T-helper 17 cell (primary cell): ENCODE data around the gene MACROD2. TPM values are rescaled to one million over a fixed set of nuclear protein-coding genes. Genes with fewer than 3 reads are reported as not detected.

Experiments
- ATAC-seq: fragments of 150-1000 bp; cut with Tn5 transposase; 2 replicates; pipeline ENCODE4 v1.10.0; 2021; ENCODE audit warnings: mild to moderate bottlenecking, moderate library complexity
- DNase-seq, 3 donors: peaks; one replicate each; pipeline versions ENCODE4 v3.0.0 to v3.0.0-alpha.2; 2020 to 2021
- H3K9me3 ChIP-seq: one replicate; pipeline ENCODE4 v1.7.0; 2013; ENCODE audit warnings: low read length, mild to moderate bottlenecking; ENCODE audit not compliant: control insufficient read depth, poor library complexity, severe bottlenecking
- H3K27ac Mint-ChIP-seq: one replicate; pipeline ENCODE4 v1.8.0; 2022; ENCODE audit warnings: mild to moderate bottlenecking, moderate library complexity, mixed read lengths
- H3K27me3 Mint-ChIP-seq: one replicate; pipeline ENCODE4 v1.8.0; 2022; ENCODE audit warnings: mixed read lengths
- H3K36me3 Mint-ChIP-seq: one replicate; pipeline ENCODE4 v1.8.0; 2022; ENCODE audit warnings: low read depth, mixed read lengths
- H3K4me1 Mint-ChIP-seq: one replicate; pipeline ENCODE4 v1.8.0; 2022; ENCODE audit warnings: mild to moderate bottlenecking, mixed read lengths
- H3K4me3 Mint-ChIP-seq: one replicate; pipeline ENCODE4 v1.8.0; 2022; ENCODE audit warnings: mild to moderate bottlenecking, moderate library complexity, mixed read lengths
- total RNA-seq, 4 donors: library from RNA in 2 of 4; stranded (reverse) in 2 of 4; gene quantifications; one replicate each; pipeline ENCODE4 v1.2.3 and lab custom pipeline; 2022 to 2026

Gene MACROD2
- total RNA-seq, 2 donors from 2014 or later: 0.85 TPM; not detected in 1

- Mint-ChIP-seq H3K36me3 (no peaks in the 10 kb centered on the region), H3K27me3 (no peaks in the 10 kb centered on the region), H3K4me3 (no peak overlapping the region), H3K4me1 (no peaks in the 10 kb centered on the region), H3K27ac (no peak overlapping the region)
- ATAC-seq: no peak
- no peaks in the 10 kb centered on the region for H3K9me3 ChIP-seq
- no peak for DNase-seq
Measured at GRCh38 chr20:15930311-15931305, 1935.3 kb downstream of the MACROD2 start.

- no peaks in the 10 kb centered on the region for H3K27me3 Mint-ChIP-seq
- DNase-seq (no peak), ATAC-seq (no peak)
- no peaks in the 10 kb centered on the region for H3K4me1 Mint-ChIP-seq
- no peaks in the 10 kb centered on the region for H3K9me3 ChIP-seq
- no peaks in the 10 kb centered on the region for H3K36me3 Mint-ChIP-seq
- H3K27ac Mint-ChIP-seq: no peak overlapping the region
- no peak overlapping the region for H3K4me3 Mint-ChIP-seq
Measured at GRCh38 chr20:15931897-15932296, 1936.6 kb downstream of the MACROD2 start.

- DNase-seq (no peak), ATAC-seq (peak; percentile 25)
- H3K9me3 ChIP-seq: no peaks in the 10 kb centered on the region
- no peak overlapping the region for H3K27ac Mint-ChIP-seq
- H3K4me3 Mint-ChIP-seq: no peak overlapping the region
- no peaks in the 10 kb centered on the region for H3K36me3 Mint-ChIP-seq
- H3K4me1 Mint-ChIP-seq: no peaks in the 10 kb centered on the region
- no peaks in the 10 kb centered on the region for H3K27me3 Mint-ChIP-seq
Measured at GRCh38 chr20:15937179-15937578, 1941.9 kb downstream of the MACROD2 start.

- Mint-ChIP-seq H3K27me3 (no peaks in the 10 kb centered on the region), H3K4me3 (no peak overlapping the region), H3K27ac (no peak overlapping the region), H3K4me1 (no peaks in the 10 kb centered on the region), H3K36me3 (no peaks in the 10 kb centered on the region)
- H3K9me3 ChIP-seq: no peaks in the 10 kb centered on the region
- ATAC-seq: no peak
- DNase-seq: no peak
Measured at GRCh38 chr20:15938847-15939246, 1943.5 kb downstream of the MACROD2 start.

GRCh38 chr20:15940127-15940526 lies 1944.8 kb downstream of the MACROD2 start:
- no peaks in the 10 kb centered on the region for H3K36me3 Mint-ChIP-seq
- no peaks in the 10 kb centered on the region for H3K9me3 ChIP-seq
- DNase-seq (no peak), ATAC-seq (no peak)
- no peaks in the 10 kb centered on the region for H3K27me3 Mint-ChIP-seq
- no peaks in the 10 kb centered on the region for H3K4me1 Mint-ChIP-seq
- H3K4me3 Mint-ChIP-seq: no peak overlapping the region
- no peak overlapping the region for H3K27ac Mint-ChIP-seq

- no peak for DNase-seq
- no peaks in the 10 kb centered on the region for H3K9me3 ChIP-seq
- H3K4me1 Mint-ChIP-seq: no peaks in the 10 kb centered on the region
- no peaks in the 10 kb centered on the region for H3K27me3 Mint-ChIP-seq
- no peak overlapping the region for H3K27ac Mint-ChIP-seq
- H3K36me3 Mint-ChIP-seq: no peaks in the 10 kb centered on the region
- no peak overlapping the region for H3K4me3 Mint-ChIP-seq
- ATAC-seq: no peak
Measured at GRCh38 chr20:15942130-15942529, 1946.8 kb downstream of the MACROD2 start.

GRCh38 chr20:15945289-15945688 lies 1950.0 kb downstream of the MACROD2 start:
- H3K27me3 Mint-ChIP-seq: no peaks in the 10 kb centered on the region
- no peaks in the 10 kb centered on the region for H3K4me1 Mint-ChIP-seq
- no peaks in the 10 kb centered on the region for H3K36me3 Mint-ChIP-seq
- DNase-seq: no peak
- H3K27ac Mint-ChIP-seq: no peak overlapping the region
- H3K9me3 ChIP-seq: no peaks in the 10 kb centered on the region
- no peak for ATAC-seq
- H3K4me3 Mint-ChIP-seq: no peak overlapping the region

- no peaks in the 10 kb centered on the region for H3K9me3 ChIP-seq
- Mint-ChIP-seq H3K4me1 (no peaks in the 10 kb centered on the region), H3K36me3 (no peaks in the 10 kb centered on the region), H3K27ac (no peak overlapping the region), H3K4me3 (no peak overlapping the region), H3K27me3 (no peaks in the 10 kb centered on the region)
- DNase-seq: no peak
- no peak for ATAC-seq
Measured at GRCh38 chr20:15949391-15949790, 1954.1 kb downstream of the MACROD2 start.

- no peaks in the 10 kb centered on the region for H3K27me3 Mint-ChIP-seq
Measured at GRCh38 chr20:15951658-15952057, 1956.3 kb downstream of the MACROD2 start.

GRCh38 chr20:15958142-15958541 lies 1962.8 kb downstream of the MACROD2 start:
- no peak for ATAC-seq
- H3K36me3 Mint-ChIP-seq: no peaks in the 10 kb centered on the region

More at GRCh38 chr20:15951658-15952057, 1956.3 kb downstream of the MACROD2 start:
- no peaks in the 10 kb centered on the region for H3K9me3 ChIP-seq
- no peak overlapping the region for H3K27ac Mint-ChIP-seq
- no peaks in the 10 kb centered on the region for H3K4me1 Mint-ChIP-seq
- ATAC-seq (no peak), DNase-seq (no peak)
- H3K4me3 Mint-ChIP-seq: no peak overlapping the region
- H3K36me3 Mint-ChIP-seq: no peaks in the 10 kb centered on the region

GRCh38 chr20:15965165-15965564 lies 1969.8 kb downstream of the MACROD2 start:
- no peak for ATAC-seq
- Mint-ChIP-seq H3K36me3 (no peaks in the 10 kb centered on the region), H3K4me3 (no peak overlapping the region), H3K27ac (no peak overlapping the region), H3K27me3 (no peaks in the 10 kb centered on the region), H3K4me1 (no peaks in the 10 kb centered on the region)
- no peaks in the 10 kb centered on the region for H3K9me3 ChIP-seq
- no peak for DNase-seq

More at GRCh38 chr20:15958142-15958541, 1962.8 kb downstream of the MACROD2 start:
- H3K27ac Mint-ChIP-seq: no peak overlapping the region
- H3K9me3 ChIP-seq: no peaks in the 10 kb centered on the region
- no peak overlapping the region for H3K4me3 Mint-ChIP-seq
- H3K4me1 Mint-ChIP-seq: no peaks in the 10 kb centered on the region
- no peaks in the 10 kb centered on the region for H3K27me3 Mint-ChIP-seq
- DNase-seq: no peak

GRCh38 chr20:15967334-15967733 lies 1972.0 kb downstream of the MACROD2 start:
- no peaks in the 10 kb centered on the region for H3K4me1 Mint-ChIP-seq
- no peak overlapping the region for H3K27ac Mint-ChIP-seq
- H3K9me3 ChIP-seq: no peaks in the 10 kb centered on the region
- no peak for ATAC-seq
- H3K27me3 Mint-ChIP-seq: no peaks in the 10 kb centered on the region
- no peaks in the 10 kb centered on the region for H3K36me3 Mint-ChIP-seq
- DNase-seq: no peak
- no peak overlapping the region for H3K4me3 Mint-ChIP-seq

- no peaks in the 10 kb centered on the region for H3K36me3 Mint-ChIP-seq
- H3K9me3 ChIP-seq: no peaks in the 10 kb centered on the region
- no peaks in the 10 kb centered on the region for H3K4me1 Mint-ChIP-seq
- H3K4me3 Mint-ChIP-seq: no peak overlapping the region
- no peaks in the 10 kb centered on the region for H3K27me3 Mint-ChIP-seq
- DNase-seq: no peak
- no peak overlapping the region for H3K27ac Mint-ChIP-seq
- no peak for ATAC-seq
Measured at GRCh38 chr20:15976047-15976736, 1980.9 kb downstream of the MACROD2 start.
